ENCODE measurements around the gene TRPV6.

DNA sequence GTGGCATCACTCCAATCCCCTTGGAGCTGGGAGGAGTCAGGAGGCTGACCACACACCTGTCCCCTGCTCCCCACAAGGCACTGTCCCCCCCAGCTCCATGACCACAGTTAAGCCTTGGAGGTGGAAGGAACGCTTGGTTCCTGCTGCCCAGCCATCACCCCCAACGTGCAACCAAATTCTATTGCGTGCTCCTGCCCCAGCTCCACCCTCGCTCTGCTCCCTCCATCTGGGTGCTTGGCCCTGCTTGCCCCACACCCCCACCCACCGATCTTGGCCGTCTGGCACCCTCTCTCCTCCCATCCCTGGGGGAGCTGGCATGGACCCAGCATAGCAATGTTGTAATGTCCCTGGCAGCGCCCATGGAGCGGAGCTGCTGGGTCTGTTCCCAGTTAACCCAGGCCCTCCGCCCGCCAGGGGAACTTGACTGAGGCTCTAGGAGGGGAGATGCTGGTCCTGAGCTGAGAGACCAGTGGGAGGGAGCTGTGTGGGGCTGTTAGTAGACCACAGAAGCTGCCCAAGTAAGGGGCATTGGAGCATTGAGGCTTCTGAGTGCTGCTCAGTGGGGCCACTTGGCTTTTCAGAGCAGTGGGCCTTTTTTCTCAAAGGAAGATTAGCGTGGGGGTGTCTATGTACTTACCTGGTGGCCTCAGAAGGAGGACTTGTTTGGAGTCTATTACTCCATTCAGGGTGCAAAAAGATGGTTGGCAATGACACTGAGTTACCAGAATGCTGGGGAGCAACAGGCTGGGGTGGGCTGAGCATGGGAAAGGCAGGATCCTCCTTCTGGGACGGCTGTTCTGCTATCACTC is 29.6 kb downstream of the TRPV6 start:
- TF ChIP-seq, protein P1, sequence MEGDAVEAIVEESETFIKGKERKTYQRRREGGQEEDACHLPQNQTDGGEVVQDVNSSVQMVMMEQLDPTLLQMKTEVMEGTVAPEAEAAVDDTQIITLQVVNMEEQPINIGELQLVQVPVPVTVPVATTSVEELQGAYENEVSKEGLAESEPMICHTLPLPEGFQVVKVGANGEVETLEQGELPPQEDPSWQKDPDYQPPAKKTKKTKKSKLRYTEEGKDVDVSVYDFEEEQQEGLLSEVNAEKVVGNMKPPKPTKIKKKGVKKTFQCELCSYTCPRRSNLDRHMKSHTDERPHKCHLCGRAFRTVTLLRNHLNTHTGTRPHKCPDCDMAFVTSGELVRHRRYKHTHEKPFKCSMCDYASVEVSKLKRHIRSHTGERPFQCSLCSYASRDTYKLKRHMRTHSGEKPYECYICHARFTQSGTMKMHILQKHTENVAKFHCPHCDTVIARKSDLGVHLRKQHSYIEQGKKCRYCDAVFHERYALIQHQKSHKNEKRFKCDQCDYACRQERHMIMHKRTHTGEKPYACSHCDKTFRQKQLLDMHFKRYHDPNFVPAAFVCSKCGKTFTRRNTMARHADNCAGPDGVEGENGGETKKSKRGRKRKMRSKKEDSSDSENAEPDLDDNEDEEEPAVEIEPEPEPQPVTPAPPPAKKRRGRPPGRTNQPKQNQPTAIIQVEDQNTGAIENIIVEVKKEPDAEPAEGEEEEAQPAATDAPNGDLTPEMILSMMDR (IDR thresholded peaks at IDR 0.05; ENCODE audit: poor library complexity, severe bottlenecking) = no peak
- TF ChIP-seq, protein P2, sequence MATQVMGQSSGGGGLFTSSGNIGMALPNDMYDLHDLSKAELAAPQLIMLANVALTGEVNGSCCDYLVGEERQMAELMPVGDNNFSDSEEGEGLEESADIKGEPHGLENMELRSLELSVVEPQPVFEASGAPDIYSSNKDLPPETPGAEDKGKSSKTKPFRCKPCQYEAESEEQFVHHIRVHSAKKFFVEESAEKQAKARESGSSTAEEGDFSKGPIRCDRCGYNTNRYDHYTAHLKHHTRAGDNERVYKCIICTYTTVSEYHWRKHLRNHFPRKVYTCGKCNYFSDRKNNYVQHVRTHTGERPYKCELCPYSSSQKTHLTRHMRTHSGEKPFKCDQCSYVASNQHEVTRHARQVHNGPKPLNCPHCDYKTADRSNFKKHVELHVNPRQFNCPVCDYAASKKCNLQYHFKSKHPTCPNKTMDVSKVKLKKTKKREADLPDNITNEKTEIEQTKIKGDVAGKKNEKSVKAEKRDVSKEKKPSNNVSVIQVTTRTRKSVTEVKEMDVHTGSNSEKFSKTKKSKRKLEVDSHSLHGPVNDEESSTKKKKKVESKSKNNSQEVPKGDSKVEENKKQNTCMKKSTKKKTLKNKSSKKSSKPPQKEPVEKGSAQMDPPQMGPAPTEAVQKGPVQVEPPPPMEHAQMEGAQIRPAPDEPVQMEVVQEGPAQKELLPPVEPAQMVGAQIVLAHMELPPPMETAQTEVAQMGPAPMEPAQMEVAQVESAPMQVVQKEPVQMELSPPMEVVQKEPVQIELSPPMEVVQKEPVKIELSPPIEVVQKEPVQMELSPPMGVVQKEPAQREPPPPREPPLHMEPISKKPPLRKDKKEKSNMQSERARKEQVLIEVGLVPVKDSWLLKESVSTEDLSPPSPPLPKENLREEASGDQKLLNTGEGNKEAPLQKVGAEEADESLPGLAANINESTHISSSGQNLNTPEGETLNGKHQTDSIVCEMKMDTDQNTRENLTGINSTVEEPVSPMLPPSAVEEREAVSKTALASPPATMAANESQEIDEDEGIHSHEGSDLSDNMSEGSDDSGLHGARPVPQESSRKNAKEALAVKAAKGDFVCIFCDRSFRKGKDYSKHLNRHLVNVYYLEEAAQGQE (IDR thresholded peaks at IDR 0.05; ENCODE audit: borderline replicate concordance) = no peak
- no peak for TF ChIP-seq EP300 (conservative IDR thresholded peaks at IDR 0.05; ENCODE audit: poor library complexity, severe bottlenecking)
- TF ChIP-seq POLR2AphosphoS5 (IDR thresholded peaks at IDR 0.05) = no peak
